Endothelial cell of umbilical vein (primary cell): Measurements from ENCODE around the gene SMAD6. TPM values are rescaled to one million over a fixed set of nuclear protein-coding genes. Genes with fewer than 3 reads are reported as not detected.
A peak's percentile ranks its signal among the peaks of the same experiment; 100 is the strongest.

Source experiments
- BruUV-seq: library from RNA; stranded (reverse); fragments of 400-500 nt; replicated peaks from 2 replicates; lab custom pipeline; 2021; lab: Mats Ljungman, UMichigan
- CTCF ChIA-PET: fragments of 300-600, 350-600 bp; sonication (Branson Sonifier 250); formaldehyde crosslinking; loops from one replicate; lab custom pipeline; 2021; ENCODE audit warnings: antibody characterized with exemption, inconsistent platforms; lab: Charles Lee
- POLR2A ChIA-PET: fragments of 300-600, 350-600 bp; sonication (Branson Sonifier 250); formaldehyde crosslinking; loops from one replicate; lab custom pipeline; 2021; ENCODE audit warnings: antibody characterized with exemption, inconsistent platforms; lab: Charles Lee
- DNase-seq: peaks from one replicate; pipeline ENCODE4 v3.0.0-alpha.2; 2011; ENCODE audit warnings: low read depth, low spot score
- FAIRE-seq: peaks from 2 replicates; lab custom pipeline; 2011; peaks lifted over from hg19 to GRCh38; lab: Jason Lieb, UNC
- H2AFZ ChIP-seq: 2 replicates; pipeline ENCODE4 v1.6.0; 2012; ENCODE audit warnings: low read depth, low read length, control low read depth, inconsistent platforms
- H3K27ac ChIP-seq: 2 replicates; pipeline ENCODE4 v1.5.1; 2011; ENCODE audit warnings: low read depth, mild to moderate bottlenecking, control low read depth, low read length, moderate library complexity; ENCODE audit not compliant: insufficient read depth
- H3K27me3 ChIP-seq, 2 experiments: 2 replicates each; pipeline versions ENCODE4 v1.6.0 to v1.6.1; 2011; ENCODE audit warnings: low read length in 2 of 2, mixed read lengths in 1 of 2; ENCODE audit not compliant: control insufficient read depth in 2 of 2, insufficient read depth in 2 of 2
- H3K36me3 ChIP-seq, 2 experiments: 2 replicates in 1 of 2; 3 replicates in 1 of 2; pipeline ENCODE4 v1.5.1; 2011; ENCODE audit warnings: low read length in 2 of 2, mild to moderate bottlenecking in 1 of 2, moderate library complexity in 1 of 2; ENCODE audit not compliant: control insufficient read depth in 2 of 2, insufficient read depth in 2 of 2; ENCODE audit errors: extremely low read depth in 1 of 2
- H3K4me1 ChIP-seq: 3 replicates; pipeline ENCODE4 v1.5.1; 2011; ENCODE audit warnings: mild to moderate bottlenecking, low read length; ENCODE audit not compliant: control insufficient read depth, insufficient read depth; ENCODE audit errors: extremely low read depth
- H3K4me2 ChIP-seq: 2 replicates; pipeline ENCODE4 v1.6.1; 2011; ENCODE audit warnings: low read length, control low read depth, mixed read lengths; ENCODE audit not compliant: insufficient read depth
- H3K4me3 ChIP-seq, 3 experiments: fragments of 200-600 bp in 1 of 3; sonication (generic), shearing (Covaris generic) in 1 of 3; replicated peaks in 1 of 3; 2 replicates each; pipeline ENCODE4 v1.5.1; 2011 to 2016; ENCODE audit warnings: control low read depth in 3 of 3, low read length in 3 of 3, mild to moderate bottlenecking in 2 of 3, inconsistent platforms in 1 of 3, low read depth in 1 of 3, moderate library complexity in 1 of 3; ENCODE audit not compliant: insufficient read depth in 1 of 3
- H3K79me2 ChIP-seq: 2 replicates; pipeline ENCODE4 v1.6.0; 2012; ENCODE audit warnings: low read length, inconsistent platforms; ENCODE audit not compliant: control insufficient read depth, insufficient read depth
- H3K9ac ChIP-seq: replicated peaks from 2 replicates; pipeline ENCODE3; 2011; ENCODE audit warnings: low read length, control low read depth; ENCODE audit not compliant: insufficient read depth; ENCODE audit errors: extremely low read depth
- H3K9me1 ChIP-seq: replicated peaks from 3 replicates; pipeline ENCODE4 v1.6.0; 2011; ENCODE audit warnings: mild to moderate bottlenecking, low read length; ENCODE audit not compliant: control insufficient read depth, insufficient read depth; ENCODE audit errors: extremely low read depth
- H3K9me3 ChIP-seq: replicated peaks from 2 replicates; pipeline ENCODE4 v1.5.1; 2012; ENCODE audit warnings: low read length, inconsistent platforms; ENCODE audit not compliant: control insufficient read depth, insufficient read depth
- H4K20me1 ChIP-seq: replicated peaks from 2 replicates; pipeline ENCODE3; 2011; ENCODE audit warnings: mild to moderate bottlenecking, low read length; ENCODE audit not compliant: control insufficient read depth, insufficient read depth; ENCODE audit errors: extremely low read depth
- CTCF ChIP-seq, 2 donors: IDR thresholded peaks; 1 replicate in 1 of 2; 2 replicates in 1 of 2; pipeline ENCODE4 v1.5.1; 2011; ENCODE audit warnings: low read length in 2 of 2, mild to moderate bottlenecking in 2 of 2, moderate library complexity in 2 of 2, control low read depth in 1 of 2, inconsistent platforms in 1 of 2, low read depth in 1 of 2; ENCODE audit not compliant: insufficient read depth in 1 of 2; ENCODE audit errors: extremely low read depth in 1 of 2
- EZH2 ChIP-seq: IDR thresholded peaks from 2 replicates; pipeline ENCODE4 v1.6.1; 2012; ENCODE audit warnings: borderline replicate concordance, low read depth, mild to moderate bottlenecking, moderate library complexity, low read length, inconsistent platforms; ENCODE audit not compliant: severe bottlenecking
- FOS ChIP-seq: IDR thresholded peaks from 2 replicates; pipeline ENCODE4 v1.6.1; 2011; ENCODE audit warnings: mild to moderate bottlenecking, low read length, moderate library complexity, borderline replicate concordance; ENCODE audit not compliant: insufficient read depth
- GATA2 ChIP-seq: IDR thresholded peaks from 2 replicates; pipeline ENCODE4 v1.7.0; 2011; ENCODE audit warnings: low read depth, mild to moderate bottlenecking, moderate library complexity, mixed read lengths, low read length; ENCODE audit not compliant: insufficient read length, insufficient read depth
- POLR2A ChIP-seq: IDR thresholded peaks from 2 replicates; pipeline ENCODE4 v1.6.1; 2012; ENCODE audit warnings: low read depth, mild to moderate bottlenecking, control low read depth, low read length
- POLR2AphosphoS5 ChIP-seq: IDR thresholded peaks from 2 replicates; pipeline ENCODE4 v1.6.1; 2012; ENCODE audit warnings: low read depth, mild to moderate bottlenecking, control low read depth, low read length, moderate library complexity; ENCODE audit not compliant: insufficient read depth
- dilution Hi-C: fragments of 300-500 bp; cut with MboI; formaldehyde crosslinking; loops from one replicate; pipeline ENCODE4 v1.15.0; 2019; ENCODE audit warnings: low sequenced_read_pairs; ENCODE audit not compliant: extremely low pct_ligation_motif_present
- intact Hi-C: fragments of 100-400 bp; cut with micrococcal nuclease; formaldehyde crosslinking; loops from one replicate; pipeline ENCODE4 v1.10.0; 2022
- polyA plus RNA-seq, 4 experiments: library from polyadenylated mRNA; depleted of rRNA in 3 of 4; stranded (reverse) in 3 of 4; unstranded in 1 of 4; fragments of >200 nt; gene quantifications; 2 replicates each; pipeline versions ENCODE4 v1.2.1 to v1.2.3, GENCODE V29; 2011 to 2012; ENCODE audit warnings: missing spikeins in 1 of 4
- total RNA-seq: library from RNA; stranded (reverse); gene quantifications from 2 replicates; pipeline ENCODE4 v1.2.3, GENCODE V29; 2021

Gene SMAD6
- total and polyA plus RNA-seq, 2 donors (not counting 3 experiments of a cell fraction or from before 2014, with no cell fraction given): 7.3 to 12.5 TPM

GRCh38 chr15:66740802-66741201, 38.8 kb downstream of the SMAD6 start:
- dilution Hi-C loops: no loop called here
- H3K4me2 ChIP-seq: no peak overlapping the region
- no peak overlapping the region for H3K4me3 ChIP-seq
- H3K4me1 ChIP-seq: peaks cover 25% of the 10 kb centered on the region
- no TSS peak for BruUV-seq
- H4K20me1 ChIP-seq: no peaks in the 10 kb centered on the region
- ChIA-PET POLR2A (no interaction called here), CTCF (interaction anchor here (0.6 to 1.7 kb wide), 6 partner anchors 10 to 122 kb away, joined by 3 to 6 read pairs (median 4); no protein-coding TSS in a partner anchor)
- no peak overlapping the region for H2AFZ ChIP-seq
- no peak for TF ChIP-seq CTCF (IDR thresholded peaks at IDR 0.05; ENCODE audit: extremely low read depth in 1 of 2, insufficient read depth in 1 of 2, low read depth in 1 of 2, low read length in 2 of 2)
- H3K9ac ChIP-seq: no peak overlapping the region
- H3K36me3 ChIP-seq: no peaks in the 10 kb centered on the region
- peak; percentile 49 for DNase-seq
- no peaks in the 10 kb centered on the region for H3K9me3 ChIP-seq
- no peaks in the 10 kb centered on the region for H3K9me1 ChIP-seq
- no peaks in the 10 kb centered on the region for H3K27me3 ChIP-seq
- intact Hi-C loops: no loop called here
- peaks cover 49% of the 10 kb centered on the region for H3K79me2 ChIP-seq
- FAIRE-seq: no peak
- H3K27ac ChIP-seq: no peak overlapping the region

- no peaks in the 10 kb centered on the region for H4K20me1 ChIP-seq
- no peak overlapping the region for H3K27ac ChIP-seq
- dilution Hi-C loops: no loop called here
- no peaks in the 10 kb centered on the region for H3K27me3 ChIP-seq
- no peak for TF ChIP-seq EZH2
- no peak for TF ChIP-seq GATA2
- TF ChIP-seq POLR2AphosphoS5: no peak
- TF ChIP-seq POLR2A: no peak
- TF ChIP-seq CTCF (IDR thresholded peaks at IDR 0.05; ENCODE audit: extremely low read depth in 1 of 2, insufficient read depth in 1 of 2, low read depth in 1 of 2, low read length in 2 of 2): no peak
- TF ChIP-seq FOS: no peak
- H3K4me2 ChIP-seq: no peak overlapping the region
- H3K9me1 ChIP-seq: no peaks in the 10 kb centered on the region
- no peaks in the 10 kb centered on the region for H3K36me3 ChIP-seq
- H3K4me3 ChIP-seq: no peak overlapping the region
- no peak overlapping the region for H3K9ac ChIP-seq
- no peak for DNase-seq
- H3K4me1 ChIP-seq: peaks cover 32% of the 10 kb centered on the region
- CTCF ChIA-PET: interaction anchor here (1.5 kb wide), 1 partner anchor 22 kb away, joined by 3 read pairs; no protein-coding TSS in a partner anchor
- POLR2A ChIA-PET: no interaction called here
- H2AFZ ChIP-seq: no peak overlapping the region
- FAIRE-seq: no peak
- H3K9me3 ChIP-seq: no peaks in the 10 kb centered on the region
- no TSS peak for BruUV-seq
- intact Hi-C loops: no loop called here
- H3K79me2 ChIP-seq: peaks cover 50% of the 10 kb centered on the region
Measured at GRCh38 chr15:66741646-66742045, 39.6 kb downstream of the SMAD6 start.
